Neural cell (in vitro differentiated cells): ENCODE measurements around the gene TRIM24. TPM values are rescaled to one million over a fixed set of nuclear protein-coding genes. Genes with fewer than 3 reads are reported as not detected.

ENCODE experiments used
- H2AFZ ChIP-seq: fragments of 200-600, 300-800 bp; sonication (generic), shearing (Covaris generic); 2 replicates; pipeline ENCODE4 v1.6.0; 2014; ENCODE audit warnings: low read depth, mild to moderate bottlenecking, antibody characterized with exemption, low read length, moderate library complexity
- H3F3A ChIP-seq: fragments of 200-600 bp; shearing (Covaris generic); 2 replicates; pipeline ENCODE4 v1.6.1; 2016; ENCODE audit warnings: mild to moderate bottlenecking, moderate library complexity, mixed read lengths, antibody characterized with exemption, low read length; ENCODE audit not compliant: insufficient read depth, poor library complexity, severe bottlenecking
- H3K27ac ChIP-seq: fragments of 200-600, 300-800 bp; sonication (generic), shearing (Covaris generic); 2 replicates; pipeline ENCODE4 v1.5.1; 2014; ENCODE audit warnings: mild to moderate bottlenecking, low read length, moderate library complexity
- H3K27me3 ChIP-seq: fragments of 300-800, 200-600 bp; sonication (generic), shearing (Covaris generic); 2 replicates; pipeline ENCODE4 v1.6.0; 2014; ENCODE audit warnings: mild to moderate bottlenecking, low read depth, low read length, moderate library complexity; ENCODE audit not compliant: insufficient read depth
- H3K36me3 ChIP-seq: fragments of 300-800, 200-600 bp; sonication (generic), shearing (Covaris generic); 2 replicates; pipeline ENCODE4 v1.5.1; 2014; ENCODE audit warnings: mild to moderate bottlenecking, antibody characterized with exemption, low read length, moderate library complexity; ENCODE audit not compliant: insufficient read depth
- H3K4me2 ChIP-seq: fragments of 300-800, 200-600 bp; sonication (generic), shearing (Covaris generic); 2 replicates; pipeline ENCODE4 v1.6.0; 2014; ENCODE audit warnings: mild to moderate bottlenecking, low read length
- H3K4me3 ChIP-seq: fragments of 300-800, 200-600 bp; sonication (generic), shearing (Covaris generic); 2 replicates; pipeline ENCODE4 v1.5.1; 2014; ENCODE audit warnings: mild to moderate bottlenecking, low read length, moderate library complexity
- H3K79me2 ChIP-seq: fragments of 200-600 bp; shearing (Covaris generic); replicated peaks from 2 replicates; pipeline ENCODE4 v1.6.0; 2014; ENCODE audit warnings: mild to moderate bottlenecking, low read length, moderate library complexity; ENCODE audit not compliant: insufficient read depth
- H3K9ac ChIP-seq: fragments of 300-800, 200-600 bp; sonication (generic), shearing (Covaris generic); 2 replicates; pipeline ENCODE4 v1.6.1; 2016; ENCODE audit warnings: mild to moderate bottlenecking, low read length, mixed read lengths
- H3K9me2 ChIP-seq: fragments of 200-600 bp; shearing (Covaris generic); 2 replicates; pipeline ENCODE4 v1.6.1; 2016; ENCODE audit warnings: mild to moderate bottlenecking, low read length, mixed read lengths; ENCODE audit not compliant: insufficient read depth
- H3K9me3 ChIP-seq: fragments of 200-600, 300-800 bp; sonication (generic), shearing (Covaris generic); 2 replicates; pipeline ENCODE4 v1.6.1; 2016; ENCODE audit warnings: mild to moderate bottlenecking, mixed run types, low read length, moderate library complexity, mixed read lengths
- H4K20me1 ChIP-seq: fragments of 200-600 bp; shearing (Covaris generic); 2 replicates; pipeline ENCODE4 v1.6.1; 2016; ENCODE audit warnings: mild to moderate bottlenecking, mixed run types; ENCODE audit not compliant: insufficient read depth
- EP300 ChIP-seq: fragments of 450-650 bp; conservative IDR thresholded peaks from 2 replicates; pipeline ENCODE4 v1.6.1; 2014; ENCODE audit warnings: antibody characterized with exemption, mild to moderate bottlenecking, moderate library complexity; ENCODE audit not compliant: poor library complexity, severe bottlenecking
- EZH2 ChIP-seq: fragments of 200-600, 300-800 bp; shearing (Covaris generic), sonication (generic); IDR thresholded peaks from 2 replicates; pipeline ENCODE4 v1.6.1; 2014; ENCODE audit warnings: antibody characterized with exemption, low read length, borderline replicate concordance, mild to moderate bottlenecking; ENCODE audit not compliant: insufficient read depth, poor library complexity, severe bottlenecking
- MXI1 ChIP-seq: fragments of 450-650 bp; conservative IDR thresholded peaks from 2 replicates; pipeline ENCODE4 v1.6.1; 2014; ENCODE audit warnings: antibody characterized with exemption, mild to moderate bottlenecking; ENCODE audit not compliant: poor library complexity, severe bottlenecking
- POLR2AphosphoS5 ChIP-seq: IDR thresholded peaks from 2 replicates; pipeline ENCODE4 v1.6.1; 2012
- RAD21 ChIP-seq: fragments of 450-650 bp; conservative IDR thresholded peaks from 2 replicates; pipeline ENCODE4 v1.6.1; 2014; ENCODE audit warnings: antibody characterized with exemption, mild to moderate bottlenecking, moderate library complexity
- SMC3 ChIP-seq: fragments of 450-650 bp; conservative IDR thresholded peaks from 2 replicates; pipeline ENCODE4 v1.6.1; 2014; ENCODE audit warnings: antibody characterized with exemption, mild to moderate bottlenecking, moderate library complexity; ENCODE audit not compliant: poor library complexity
- TAF1 ChIP-seq: IDR thresholded peaks from 2 replicates; pipeline ENCODE4 v1.6.1; 2012; ENCODE audit warnings: low read depth
- polyA plus RNA-seq: library from polyadenylated mRNA; depleted of rRNA; stranded (reverse); fragments of >200 nt; gene quantifications from 2 replicates; pipeline ENCODE4 v1.2.3, GENCODE V29; 2014
- TF ChIP-seq, protein P1 (sequence below): fragments of 450-650 bp; IDR thresholded peaks from 2 replicates; pipeline ENCODE4 v1.5.1; 2014; ENCODE audit warnings: antibody characterized with exemption, mild to moderate bottlenecking, moderate library complexity; ENCODE audit not compliant: poor library complexity, severe bottlenecking
- TF ChIP-seq, protein P2 (sequence below): IDR thresholded peaks from 2 replicates; pipeline ENCODE4 v1.6.1; 2012; ENCODE audit warnings: borderline replicate concordance

Gene TRIM24
- polyA plus RNA-seq, 1 donor from 2014 or later, result 47.1 TPM

DNA sequence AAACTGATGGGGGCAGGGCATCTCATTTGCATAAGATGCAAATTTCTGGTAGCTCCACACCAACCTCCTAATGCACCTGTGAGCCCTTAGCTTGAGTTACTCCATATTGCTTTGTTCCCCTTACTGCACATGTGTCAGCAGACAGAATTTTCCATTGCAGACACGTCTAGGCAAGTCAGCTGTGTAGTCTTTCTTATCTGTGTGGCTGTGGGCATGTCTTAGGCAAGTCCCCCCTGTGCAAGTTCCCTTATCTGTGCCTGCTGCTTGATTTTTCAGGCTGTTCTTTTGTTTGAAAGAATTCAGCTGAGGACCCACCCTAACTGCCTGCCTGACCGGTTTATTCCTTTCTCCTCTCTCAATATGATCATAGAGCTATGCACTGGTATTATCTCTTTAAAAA lies 28.5 kb upstream of the TRIM24 start:
- Histone ChIP-seq H3K79me2 (no peaks in the 10 kb centered on the region), H3K27me3 (no peaks in the 10 kb centered on the region), H3K9me3 (no peaks in the 10 kb centered on the region), H3F3A (no peaks in the 10 kb centered on the region), H2AFZ (no peak overlapping the region), H3K27ac (no peak overlapping the region), H4K20me1 (no peaks in the 10 kb centered on the region), H3K9ac (no peak overlapping the region), H3K4me3 (no peak overlapping the region), H3K36me3 (no peaks in the 10 kb centered on the region), H3K9me2 (no peaks in the 10 kb centered on the region), H3K4me2 (no peak overlapping the region)
- no peak for TF ChIP-seq SMC3
- TF ChIP-seq, protein P1, sequence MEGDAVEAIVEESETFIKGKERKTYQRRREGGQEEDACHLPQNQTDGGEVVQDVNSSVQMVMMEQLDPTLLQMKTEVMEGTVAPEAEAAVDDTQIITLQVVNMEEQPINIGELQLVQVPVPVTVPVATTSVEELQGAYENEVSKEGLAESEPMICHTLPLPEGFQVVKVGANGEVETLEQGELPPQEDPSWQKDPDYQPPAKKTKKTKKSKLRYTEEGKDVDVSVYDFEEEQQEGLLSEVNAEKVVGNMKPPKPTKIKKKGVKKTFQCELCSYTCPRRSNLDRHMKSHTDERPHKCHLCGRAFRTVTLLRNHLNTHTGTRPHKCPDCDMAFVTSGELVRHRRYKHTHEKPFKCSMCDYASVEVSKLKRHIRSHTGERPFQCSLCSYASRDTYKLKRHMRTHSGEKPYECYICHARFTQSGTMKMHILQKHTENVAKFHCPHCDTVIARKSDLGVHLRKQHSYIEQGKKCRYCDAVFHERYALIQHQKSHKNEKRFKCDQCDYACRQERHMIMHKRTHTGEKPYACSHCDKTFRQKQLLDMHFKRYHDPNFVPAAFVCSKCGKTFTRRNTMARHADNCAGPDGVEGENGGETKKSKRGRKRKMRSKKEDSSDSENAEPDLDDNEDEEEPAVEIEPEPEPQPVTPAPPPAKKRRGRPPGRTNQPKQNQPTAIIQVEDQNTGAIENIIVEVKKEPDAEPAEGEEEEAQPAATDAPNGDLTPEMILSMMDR, result no peak
- TF ChIP-seq POLR2AphosphoS5, result no peak
- no peak for TF ChIP-seq RAD21

DNA sequence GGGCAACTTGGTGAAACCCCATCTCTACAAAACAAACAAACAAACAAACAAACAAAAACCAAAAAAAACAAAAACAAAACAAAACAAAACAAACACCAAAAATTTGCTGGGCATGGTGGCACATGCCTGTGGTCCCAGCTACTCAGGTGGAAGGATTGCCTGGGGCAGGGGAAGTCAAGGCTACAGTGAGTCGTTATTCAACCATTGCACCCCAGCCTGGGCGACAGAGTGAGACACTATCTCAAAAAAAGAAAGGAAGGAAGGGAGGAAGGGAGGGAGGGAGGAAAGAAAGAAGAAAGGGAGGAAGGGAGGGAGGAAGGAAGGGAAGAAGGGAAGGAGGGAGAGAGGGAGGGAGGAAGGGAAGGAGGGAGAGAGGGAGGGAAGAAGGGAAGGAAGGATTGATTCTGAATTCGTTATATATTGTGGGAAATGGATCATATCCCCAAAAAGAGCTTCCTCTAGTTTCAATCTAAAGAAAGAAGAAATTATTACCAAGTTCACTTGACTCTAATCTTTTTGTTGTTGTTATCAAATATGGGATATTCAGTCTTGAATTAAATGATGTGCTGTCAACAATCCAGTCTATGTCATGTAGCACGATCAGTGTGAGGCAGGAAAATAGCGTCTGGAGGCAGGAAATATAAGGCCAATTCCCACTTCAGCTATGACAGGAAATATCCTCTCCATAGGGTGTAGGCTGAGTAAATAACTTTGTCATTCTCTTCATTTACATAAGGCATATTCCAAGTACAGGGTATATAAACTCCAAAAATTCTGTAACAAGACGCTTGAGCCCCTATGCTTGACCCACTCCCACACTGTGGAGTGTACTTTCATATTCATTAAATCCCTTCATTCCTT lies 26.2 kb upstream of the TRIM24 start:
- H2AFZ ChIP-seq, result no peak overlapping the region
- no peak overlapping the region for H3K27ac ChIP-seq
- H3K27me3 ChIP-seq, result no peaks in the 10 kb centered on the region

More for the DNA sequence above, 26.2 kb upstream of the TRIM24 start:
- H3K79me2 ChIP-seq, result no peaks in the 10 kb centered on the region
- no peak overlapping the region for H3K4me2 ChIP-seq
- no peak overlapping the region for H3K9ac ChIP-seq
- H3K9me3 ChIP-seq, result no peaks in the 10 kb centered on the region
- TF ChIP-seq POLR2AphosphoS5 (no peak), EP300 (no peak), EZH2 (no peak), MXI1 (no peak), RAD21 (no peak), TAF1 (no peak), SMC3 (no peak)
- TF ChIP-seq, protein P1, result no peak
- TF ChIP-seq, protein P2, sequence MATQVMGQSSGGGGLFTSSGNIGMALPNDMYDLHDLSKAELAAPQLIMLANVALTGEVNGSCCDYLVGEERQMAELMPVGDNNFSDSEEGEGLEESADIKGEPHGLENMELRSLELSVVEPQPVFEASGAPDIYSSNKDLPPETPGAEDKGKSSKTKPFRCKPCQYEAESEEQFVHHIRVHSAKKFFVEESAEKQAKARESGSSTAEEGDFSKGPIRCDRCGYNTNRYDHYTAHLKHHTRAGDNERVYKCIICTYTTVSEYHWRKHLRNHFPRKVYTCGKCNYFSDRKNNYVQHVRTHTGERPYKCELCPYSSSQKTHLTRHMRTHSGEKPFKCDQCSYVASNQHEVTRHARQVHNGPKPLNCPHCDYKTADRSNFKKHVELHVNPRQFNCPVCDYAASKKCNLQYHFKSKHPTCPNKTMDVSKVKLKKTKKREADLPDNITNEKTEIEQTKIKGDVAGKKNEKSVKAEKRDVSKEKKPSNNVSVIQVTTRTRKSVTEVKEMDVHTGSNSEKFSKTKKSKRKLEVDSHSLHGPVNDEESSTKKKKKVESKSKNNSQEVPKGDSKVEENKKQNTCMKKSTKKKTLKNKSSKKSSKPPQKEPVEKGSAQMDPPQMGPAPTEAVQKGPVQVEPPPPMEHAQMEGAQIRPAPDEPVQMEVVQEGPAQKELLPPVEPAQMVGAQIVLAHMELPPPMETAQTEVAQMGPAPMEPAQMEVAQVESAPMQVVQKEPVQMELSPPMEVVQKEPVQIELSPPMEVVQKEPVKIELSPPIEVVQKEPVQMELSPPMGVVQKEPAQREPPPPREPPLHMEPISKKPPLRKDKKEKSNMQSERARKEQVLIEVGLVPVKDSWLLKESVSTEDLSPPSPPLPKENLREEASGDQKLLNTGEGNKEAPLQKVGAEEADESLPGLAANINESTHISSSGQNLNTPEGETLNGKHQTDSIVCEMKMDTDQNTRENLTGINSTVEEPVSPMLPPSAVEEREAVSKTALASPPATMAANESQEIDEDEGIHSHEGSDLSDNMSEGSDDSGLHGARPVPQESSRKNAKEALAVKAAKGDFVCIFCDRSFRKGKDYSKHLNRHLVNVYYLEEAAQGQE, result no peak
- no peaks in the 10 kb centered on the region for H4K20me1 ChIP-seq
- no peaks in the 10 kb centered on the region for H3F3A ChIP-seq
- no peak overlapping the region for H3K4me3 ChIP-seq
- H3K36me3 ChIP-seq, result no peaks in the 10 kb centered on the region
- no peaks in the 10 kb centered on the region for H3K9me2 ChIP-seq
